ENCODE data around the gene SLC48A1.
A peak's percentile ranks its signal among the peaks of the same experiment; 100 is the strongest.

Gene SLC48A1

DNA sequence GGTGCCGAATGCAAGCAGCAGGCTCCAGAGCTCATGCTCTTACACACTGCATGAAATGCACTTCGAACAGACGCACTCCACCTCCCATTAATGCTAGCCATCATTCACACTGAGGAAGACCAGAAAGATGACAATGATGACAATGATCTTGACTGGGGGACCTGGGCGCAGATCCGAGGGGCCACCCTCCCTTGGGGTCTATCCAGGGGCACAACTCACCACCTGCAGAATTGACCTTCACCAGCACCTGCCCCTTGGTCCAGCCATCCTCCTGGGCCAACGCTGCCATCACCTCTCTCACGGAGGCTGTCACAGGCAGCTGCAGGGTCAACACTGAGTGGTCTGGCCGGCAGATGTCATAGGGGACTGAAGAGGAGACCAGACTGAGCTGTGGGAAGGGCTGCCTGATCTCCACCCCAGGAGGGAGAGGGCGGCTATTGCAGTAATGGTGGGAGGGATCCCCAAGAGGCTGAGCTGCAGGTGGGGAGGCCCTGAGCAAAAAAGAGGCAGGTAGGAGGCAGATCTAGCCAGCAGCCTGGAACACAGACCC is 29.7 kb upstream of the SLC48A1 start:
- in situ Hi-C loops (cut with HindIII; ENCODE audit: low sequenced_read_pairs) = no loop called here
- H3K4me3 ChIP-seq (ENCODE audit: low read depth, low read length) = no peak overlapping the region
- TF ChIP-seq, protein P1, sequence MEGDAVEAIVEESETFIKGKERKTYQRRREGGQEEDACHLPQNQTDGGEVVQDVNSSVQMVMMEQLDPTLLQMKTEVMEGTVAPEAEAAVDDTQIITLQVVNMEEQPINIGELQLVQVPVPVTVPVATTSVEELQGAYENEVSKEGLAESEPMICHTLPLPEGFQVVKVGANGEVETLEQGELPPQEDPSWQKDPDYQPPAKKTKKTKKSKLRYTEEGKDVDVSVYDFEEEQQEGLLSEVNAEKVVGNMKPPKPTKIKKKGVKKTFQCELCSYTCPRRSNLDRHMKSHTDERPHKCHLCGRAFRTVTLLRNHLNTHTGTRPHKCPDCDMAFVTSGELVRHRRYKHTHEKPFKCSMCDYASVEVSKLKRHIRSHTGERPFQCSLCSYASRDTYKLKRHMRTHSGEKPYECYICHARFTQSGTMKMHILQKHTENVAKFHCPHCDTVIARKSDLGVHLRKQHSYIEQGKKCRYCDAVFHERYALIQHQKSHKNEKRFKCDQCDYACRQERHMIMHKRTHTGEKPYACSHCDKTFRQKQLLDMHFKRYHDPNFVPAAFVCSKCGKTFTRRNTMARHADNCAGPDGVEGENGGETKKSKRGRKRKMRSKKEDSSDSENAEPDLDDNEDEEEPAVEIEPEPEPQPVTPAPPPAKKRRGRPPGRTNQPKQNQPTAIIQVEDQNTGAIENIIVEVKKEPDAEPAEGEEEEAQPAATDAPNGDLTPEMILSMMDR (IDR thresholded peaks at IDR 0.05; ENCODE audit: low read depth, low read length) = no peak
- DNase-seq (ENCODE audit: low read depth, low spot score) = no peak

DNA sequence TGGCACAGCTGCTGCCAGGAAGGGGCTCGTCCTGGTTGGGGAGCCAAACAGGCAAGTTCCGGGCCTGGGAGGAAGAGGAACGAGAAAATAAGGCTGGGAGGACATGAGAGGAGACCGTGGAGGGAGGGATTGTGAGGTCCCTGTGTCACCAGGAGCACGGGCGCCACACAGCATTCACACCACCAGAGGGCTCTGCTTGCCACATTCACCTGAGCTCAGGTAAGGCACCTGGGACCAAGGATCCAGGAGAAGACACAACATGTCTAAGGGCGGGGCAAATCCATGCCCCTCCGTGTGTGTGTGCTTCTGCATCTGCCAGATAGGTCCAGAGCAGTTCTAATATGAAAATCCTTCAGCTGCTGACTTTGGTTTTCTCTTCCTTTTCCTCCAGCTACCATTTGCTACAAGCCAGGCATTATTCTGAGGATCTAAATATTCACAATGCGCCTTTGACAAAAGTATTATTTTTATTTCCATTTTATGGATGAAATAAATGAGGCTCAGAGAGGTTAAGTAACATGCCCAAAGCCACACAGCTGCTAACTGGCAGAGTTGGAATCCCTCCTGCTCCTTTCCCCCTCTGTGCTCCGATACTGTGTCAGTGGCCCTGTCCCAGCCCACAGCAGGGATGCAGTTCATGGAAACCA is 28.9 kb upstream of the SLC48A1 start:
- in situ Hi-C loops (cut with HindIII; ENCODE audit: low sequenced_read_pairs) = no loop called here
- H3K4me3 ChIP-seq (ENCODE audit: low read depth, low read length) = no peak overlapping the region
- TF ChIP-seq, protein P1 (IDR thresholded peaks at IDR 0.05; ENCODE audit: low read depth, low read length) = peak; percentile 38
- no peak for DNase-seq (ENCODE audit: low read depth, low spot score)

DNA sequence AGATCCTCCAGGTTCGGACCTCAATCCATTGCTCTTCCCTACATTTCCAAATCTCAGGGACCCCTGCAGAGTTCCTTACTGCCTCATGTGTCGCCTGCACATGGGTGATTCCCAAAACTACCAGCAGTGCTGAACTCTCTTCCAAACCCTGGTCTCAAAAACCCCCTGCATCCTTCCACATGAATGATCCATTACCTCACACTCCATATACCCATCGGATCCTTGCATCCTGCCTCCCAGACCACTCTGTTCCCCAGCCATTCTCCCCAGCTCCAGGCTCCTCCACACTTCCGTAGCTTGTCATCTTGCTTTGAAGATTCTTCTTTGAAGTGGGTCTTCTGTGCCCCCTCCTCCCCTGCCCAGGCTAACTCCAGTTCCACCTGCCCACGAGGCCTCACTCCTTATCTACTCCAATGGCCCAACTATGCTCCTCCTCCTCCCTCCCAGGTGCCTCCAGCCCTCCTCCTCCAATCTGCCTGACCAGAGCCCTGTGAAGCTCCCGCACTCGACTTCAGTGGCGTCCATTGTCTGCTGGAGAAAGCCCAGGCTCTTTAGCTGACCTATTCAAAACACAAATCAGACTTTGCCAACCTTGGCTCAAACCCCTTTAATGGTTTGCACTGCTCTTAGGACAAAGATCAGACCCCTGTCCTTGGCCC is 28.1 kb upstream of the SLC48A1 start:
- TF ChIP-seq, protein P1 (IDR thresholded peaks at IDR 0.05; ENCODE audit: low read depth, low read length) = no peak
- no peak for DNase-seq (ENCODE audit: low read depth, low spot score)
- in situ Hi-C loops (cut with HindIII; ENCODE audit: low sequenced_read_pairs) = no loop called here
- no peak overlapping the region for H3K4me3 ChIP-seq (ENCODE audit: low read depth, low read length)

DNA sequence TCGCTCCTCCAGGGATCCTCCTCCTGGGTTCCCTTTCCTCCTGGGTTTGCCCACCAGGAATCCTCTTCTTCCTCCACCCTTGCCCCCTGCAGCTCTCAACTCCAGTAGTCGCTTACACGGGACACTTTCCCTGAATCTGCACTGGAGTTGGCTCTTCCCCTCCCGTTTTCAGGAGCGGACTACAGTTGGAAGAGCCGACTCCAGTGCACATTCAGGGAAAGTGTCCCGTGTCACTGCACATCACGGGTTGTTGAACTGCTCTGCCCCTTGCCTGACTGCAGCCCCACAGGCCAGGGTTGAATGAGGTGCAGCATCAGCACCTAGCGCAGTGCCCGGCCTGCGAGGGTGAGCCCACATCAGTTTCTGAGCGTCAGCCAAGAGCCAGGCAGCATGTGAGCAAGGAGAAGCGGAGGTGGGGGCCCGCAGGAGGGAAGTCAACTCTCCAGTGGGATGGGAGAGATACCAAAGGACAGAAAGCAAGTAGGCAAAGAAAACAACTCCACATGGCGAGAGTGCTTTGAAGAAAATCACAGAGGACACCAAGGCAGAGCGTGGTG is 27.5 kb upstream of the SLC48A1 start:
- in situ Hi-C loops (cut with HindIII; ENCODE audit: low sequenced_read_pairs) = no loop called here
- no peak overlapping the region for H3K4me3 ChIP-seq (ENCODE audit: low read depth, low read length)
- DNase-seq (ENCODE audit: low read depth, low spot score) = no peak
- TF ChIP-seq, protein P1 (IDR thresholded peaks at IDR 0.05; ENCODE audit: low read depth, low read length) = no peak

DNA sequence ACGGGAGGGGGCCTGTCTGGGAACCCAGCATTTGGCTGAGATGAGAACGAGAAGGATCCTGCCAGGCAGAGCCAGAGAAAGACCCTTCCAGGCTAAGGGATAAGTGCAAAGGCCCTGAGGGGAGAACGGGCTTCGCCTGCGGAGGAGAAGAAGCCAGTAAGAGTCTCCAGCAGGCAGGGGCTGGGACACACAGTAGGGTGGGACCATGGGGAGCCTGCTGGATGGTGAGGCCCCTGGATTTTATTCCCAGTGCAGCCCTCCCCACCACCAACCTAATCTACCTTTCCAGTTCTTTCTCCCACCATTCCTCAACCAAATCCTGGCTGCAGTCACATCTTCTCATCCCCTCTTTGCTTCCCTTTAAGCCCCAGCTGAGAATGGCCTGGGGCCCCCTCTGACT is 27.0 kb upstream of the SLC48A1 start:
- no peak overlapping the region for H3K4me3 ChIP-seq (ENCODE audit: low read depth, low read length)
- in situ Hi-C loops (cut with HindIII; ENCODE audit: low sequenced_read_pairs) = no loop called here
- DNase-seq (ENCODE audit: low read depth, low spot score) = no peak
- TF ChIP-seq, protein P1 (IDR thresholded peaks at IDR 0.05; ENCODE audit: low read depth, low read length) = no peak

DNA sequence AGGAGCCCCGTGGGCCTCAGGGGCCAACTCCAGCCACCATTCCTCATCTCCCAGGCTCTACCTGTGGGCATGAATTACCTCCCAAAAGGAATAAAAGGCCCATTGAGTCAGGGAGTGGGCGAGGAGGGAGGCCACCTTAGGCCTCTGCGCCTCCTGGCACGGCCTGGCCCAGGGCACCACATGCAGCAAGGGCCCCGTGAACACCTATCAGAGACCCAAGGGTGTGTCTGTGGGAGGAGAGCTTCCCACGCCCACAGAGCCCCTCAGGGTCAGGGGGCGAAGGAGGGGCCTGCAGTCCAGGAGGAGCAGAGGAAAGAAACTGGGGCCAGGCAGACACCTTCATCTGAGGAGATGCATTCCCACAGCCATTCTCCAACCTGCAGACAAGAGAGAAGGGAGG is 26.5 kb upstream of the SLC48A1 start:
- in situ Hi-C loops (cut with HindIII; ENCODE audit: low sequenced_read_pairs) = no loop called here
- no peak overlapping the region for H3K4me3 ChIP-seq (ENCODE audit: low read depth, low read length)
- DNase-seq (ENCODE audit: low read depth, low spot score) = no peak
- TF ChIP-seq, protein P1 (IDR thresholded peaks at IDR 0.05; ENCODE audit: low read depth, low read length) = no peak

All from astrocyte of the spinal cord (primary cell).